GM23248 (cell line): ENCODE results near the gene BCL2L11. TPM values are rescaled to one million over a fixed set of nuclear protein-coding genes. Genes with fewer than 3 reads are reported as not detected.

Source experiments
- DNase-seq: peaks from one replicate; pipeline ENCODE4 v3.0.0-alpha.2; 2015
- H2AFZ ChIP-seq: fragments of 200-600 bp; sonication (generic); 2 replicates; pipeline ENCODE4 v1.6.1; 2016; ENCODE audit warnings: antibody characterized with exemption
- H3F3A ChIP-seq: fragments of 200-600 bp; sonication (generic); 2 replicates; pipeline ENCODE4 v1.6.1; 2016; ENCODE audit warnings: mild to moderate bottlenecking, antibody characterized with exemption, mixed run types; ENCODE audit not compliant: insufficient read depth
- H3K27ac ChIP-seq: fragments of 200-600 bp; sonication (generic); 2 replicates; pipeline ENCODE4 v1.5.1; 2016; ENCODE audit warnings: mild to moderate bottlenecking
- H3K27me3 ChIP-seq: fragments of 200-600 bp; sonication (generic); replicated peaks from 2 replicates; pipeline ENCODE4 v1.6.1; 2016; ENCODE audit warnings: mild to moderate bottlenecking; ENCODE audit not compliant: insufficient read depth
- H3K36me3 ChIP-seq: fragments of 200-600 bp; sonication (generic); 2 replicates; pipeline ENCODE4 v1.6.1; 2016; ENCODE audit warnings: low read depth, mild to moderate bottlenecking
- H3K4me1 ChIP-seq: fragments of 200-600 bp; sonication (generic); 2 replicates; pipeline ENCODE4 v1.6.1; 2016; ENCODE audit warnings: mild to moderate bottlenecking; ENCODE audit not compliant: insufficient read depth
- H3K4me2 ChIP-seq: fragments of 200-600 bp; sonication (generic); one replicate; pipeline ENCODE4 v1.6.1; 2016; ENCODE audit warnings: mild to moderate bottlenecking; ENCODE audit not compliant: unreplicated experiment
- H3K4me3 ChIP-seq: fragments of 200-600 bp; sonication (generic); 2 replicates; pipeline ENCODE4 v1.5.1; 2016; ENCODE audit warnings: mild to moderate bottlenecking
- H3K79me2 ChIP-seq: fragments of 200-600 bp; sonication (generic); 2 replicates; pipeline ENCODE4 v1.6.1; 2016; ENCODE audit warnings: mild to moderate bottlenecking; ENCODE audit not compliant: insufficient read depth
- H3K9ac ChIP-seq: fragments of 200-600 bp; sonication (generic); 2 replicates; pipeline ENCODE4 v1.6.1; 2016; ENCODE audit warnings: mild to moderate bottlenecking
- H3K9me2 ChIP-seq: fragments of 200-600 bp; sonication (generic); 2 replicates; pipeline ENCODE4 v1.6.1; 2016; ENCODE audit warnings: mixed run types, mild to moderate bottlenecking, moderate library complexity; ENCODE audit not compliant: insufficient read depth
- H3K9me3 ChIP-seq: fragments of 200-600 bp; sonication (generic); one replicate; pipeline ENCODE4 v1.6.1; 2017; ENCODE audit warnings: low read depth
- H4K20me1 ChIP-seq: fragments of 200-600 bp; sonication (generic); 2 replicates; pipeline ENCODE4 v1.6.0; 2016; ENCODE audit not compliant: insufficient read depth
- EZH2 ChIP-seq: fragments of 200-600 bp; sonication (generic); IDR thresholded peaks from 2 replicates; pipeline ENCODE4 v1.6.1; 2018; ENCODE audit warnings: antibody characterized with exemption, mild to moderate bottlenecking; ENCODE audit not compliant: insufficient read depth, poor library complexity, severe bottlenecking
- EZH2phosphoT487 ChIP-seq: fragments of 200-600 bp; sonication (generic); IDR thresholded peaks from 2 replicates; pipeline ENCODE4 v1.6.1; 2018; ENCODE audit warnings: antibody characterized with exemption, moderate library complexity, mild to moderate bottlenecking, low read depth; ENCODE audit not compliant: insufficient read depth
- WGBS, 2 experiments: methylation state at CpG; one replicate each; pipeline ENCODE4 v1.1.6; 2015 to 2017; ENCODE audit warnings: low lambda C conversion rate in 2 of 2, low coverage in 1 of 2; ENCODE audit errors: missing lambda C conversion rate in 2 of 2; 5-methylcytosine and 5-hydroxymethylcytosine counted together
- in situ Hi-C: fragments of 300-500 bp; cut with MboI; formaldehyde crosslinking; loops from 2 replicates; pipeline ENCODE4 v1.15.0; 2020
- polyA plus RNA-seq: library from polyadenylated mRNA; unstranded; fragments of >200 nt; fragmentation: Nextera tagmentation; extraction: Ambion mirVana; gene quantifications from 2 replicates; pipeline ENCODE4 v1.2.1, GENCODE V29; 2016
- total RNA-seq: library from RNA; depleted of rRNA; stranded (reverse); fragments of >200 nt; shearing (Covaris generic); gene quantifications from 2 replicates; pipeline ENCODE4 v1.2.3, GENCODE V29; 2014

Gene BCL2L11
- total and polyA plus RNA-seq, 2 experiments from 2014 or later, result 0.22 to 0.55 TPM

DNA sequence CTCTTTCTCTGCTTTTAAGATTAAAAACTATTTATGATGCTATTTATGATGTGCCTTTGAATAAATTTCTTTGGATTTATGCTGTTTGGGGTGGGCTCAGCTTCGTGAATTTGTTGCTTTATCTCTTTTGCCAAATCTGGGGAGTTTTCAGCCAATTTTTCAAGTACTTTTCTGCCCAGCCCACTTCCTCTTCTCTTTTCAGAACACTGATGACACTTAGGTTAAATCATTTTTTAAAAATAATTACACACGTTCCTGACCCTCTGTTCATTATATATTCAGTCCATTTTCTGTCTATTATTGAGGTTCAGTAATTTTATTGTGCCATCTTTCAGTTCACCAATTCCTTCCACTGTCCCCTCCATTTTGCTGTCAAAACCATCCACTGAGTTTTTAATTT is 14.8 kb upstream of the BCL2L11 start:
- Histone ChIP-seq H2AFZ (no peak overlapping the region), H3F3A (no peaks in the 10 kb centered on the region), H3K4me2 (no peak overlapping the region), H3K36me3 (no peaks in the 10 kb centered on the region), H3K9me3 (no peaks in the 10 kb centered on the region), H3K9ac (no peak overlapping the region), H3K79me2 (no peaks in the 10 kb centered on the region), H4K20me1 (no peaks in the 10 kb centered on the region), H3K4me1 (no peaks in the 10 kb centered on the region), H3K9me2 (peaks cover 4% of the 10 kb centered on the region; the same call in 1 of the 2 replicates), H3K4me3 (no peak overlapping the region), H3K27ac (no peak overlapping the region), H3K27me3 (peaks cover 22% of the 10 kb centered on the region; the same call in 1 of the 2 replicates)
- in situ Hi-C loops, result loop anchor here (25.0 kb wide), 1 partner anchor 581 kb away; no protein-coding TSS in a partner anchor
- TF ChIP-seq EZH2phosphoT487 (no peak), EZH2 (no peak)
- 8 to 11% methylated on average over 2 of the region's 2 CpGs for WGBS, 2 experiments
- no peak for DNase-seq

DNA sequence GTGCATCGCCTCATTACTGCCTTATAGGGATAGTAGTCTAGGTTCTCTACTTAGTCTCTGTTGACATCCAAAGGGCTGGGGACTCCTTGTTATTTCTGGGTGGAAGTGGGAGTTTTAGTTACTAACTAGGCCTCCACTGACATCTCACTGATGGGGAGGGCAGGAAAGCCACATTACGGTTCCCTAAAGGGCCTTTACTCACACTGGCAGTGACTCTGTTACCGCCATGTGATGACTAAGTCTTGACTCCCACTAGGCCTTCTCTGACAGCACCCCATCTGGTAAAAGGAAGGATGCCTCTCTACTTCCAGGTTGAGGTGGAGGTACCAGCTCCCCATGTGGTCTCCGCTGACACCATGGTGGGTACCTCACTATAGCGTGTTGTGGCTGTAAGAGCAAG is 14.0 kb upstream of the BCL2L11 start:
- Histone ChIP-seq H4K20me1 (no peaks in the 10 kb centered on the region), H3K4me3 (no peak overlapping the region), H3K4me1 (no peaks in the 10 kb centered on the region), H3K36me3 (no peaks in the 10 kb centered on the region), H2AFZ (no peak overlapping the region), H3K27me3 (peaks cover 28% of the 10 kb centered on the region; the same call in 1 of the 2 replicates), H3K4me2 (no peak overlapping the region), H3K27ac (no peak overlapping the region), H3K79me2 (no peaks in the 10 kb centered on the region), H3K9me2 (peaks cover 4% of the 10 kb centered on the region; the same call in 1 of the 2 replicates), H3K9ac (no peak overlapping the region), H3F3A (no peaks in the 10 kb centered on the region), H3K9me3 (no peaks in the 10 kb centered on the region)
- 84 to 88% methylated on average over 5 of the region's 5 CpGs for WGBS, 2 experiments
- in situ Hi-C loops, result loop anchor here (25.0 kb wide), 1 partner anchor 581 kb away; no protein-coding TSS in a partner anchor
- peak; percentile 13 for DNase-seq
- no peak for TF ChIP-seq EZH2
- TF ChIP-seq EZH2phosphoT487, result no peak

DNA sequence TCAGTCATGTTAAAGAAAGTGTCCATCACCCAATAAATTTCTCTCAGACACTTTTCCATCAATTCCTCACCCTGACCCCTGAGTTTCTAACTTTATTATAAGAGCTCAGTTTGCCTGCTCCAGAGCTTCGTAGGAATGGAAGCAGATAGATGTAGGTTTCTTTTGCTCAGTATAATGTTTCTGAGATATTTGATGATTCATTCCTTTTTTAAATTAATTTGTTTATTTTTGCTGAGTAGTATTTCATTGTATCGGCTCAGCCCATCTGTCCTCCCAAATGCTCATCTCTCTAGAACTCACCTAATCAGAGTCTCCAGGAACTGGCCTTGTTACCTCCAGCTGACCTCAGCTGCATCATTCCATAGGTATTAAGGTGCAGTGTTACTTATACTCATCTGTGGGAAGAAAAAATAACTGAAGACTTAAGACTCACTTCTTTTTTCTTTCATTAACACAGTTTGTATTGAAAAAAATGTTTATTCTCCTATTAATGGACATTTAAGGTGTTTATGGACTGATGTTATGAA is 11.9 kb upstream of the BCL2L11 start:
- Histone ChIP-seq H3K9me3 (no peaks in the 10 kb centered on the region), H3K36me3 (no peaks in the 10 kb centered on the region), H3K9me2 (peaks cover 4% of the 10 kb centered on the region; the same call in 1 of the 2 replicates), H3F3A (no peaks in the 10 kb centered on the region), H3K27ac (no peak overlapping the region), H3K27me3 (peaks cover 37% of the 10 kb centered on the region; the same call in 1 of the 2 replicates), H3K79me2 (no peaks in the 10 kb centered on the region), H3K9ac (no peak overlapping the region), H3K4me1 (no peaks in the 10 kb centered on the region), H2AFZ (no peak overlapping the region), H4K20me1 (no peaks in the 10 kb centered on the region), H3K4me2 (no peak overlapping the region), H3K4me3 (no peak overlapping the region)
- TF ChIP-seq EZH2, result no peak
- TF ChIP-seq EZH2phosphoT487, result no peak
- in situ Hi-C loops, result loop anchor here (25.0 kb wide), 1 partner anchor 578 kb away; no protein-coding TSS in a partner anchor
- WGBS, 2 experiments, result 66 to 78% methylated on average over 2 of the region's 2 CpGs
- DNase-seq, result no peak

DNA sequence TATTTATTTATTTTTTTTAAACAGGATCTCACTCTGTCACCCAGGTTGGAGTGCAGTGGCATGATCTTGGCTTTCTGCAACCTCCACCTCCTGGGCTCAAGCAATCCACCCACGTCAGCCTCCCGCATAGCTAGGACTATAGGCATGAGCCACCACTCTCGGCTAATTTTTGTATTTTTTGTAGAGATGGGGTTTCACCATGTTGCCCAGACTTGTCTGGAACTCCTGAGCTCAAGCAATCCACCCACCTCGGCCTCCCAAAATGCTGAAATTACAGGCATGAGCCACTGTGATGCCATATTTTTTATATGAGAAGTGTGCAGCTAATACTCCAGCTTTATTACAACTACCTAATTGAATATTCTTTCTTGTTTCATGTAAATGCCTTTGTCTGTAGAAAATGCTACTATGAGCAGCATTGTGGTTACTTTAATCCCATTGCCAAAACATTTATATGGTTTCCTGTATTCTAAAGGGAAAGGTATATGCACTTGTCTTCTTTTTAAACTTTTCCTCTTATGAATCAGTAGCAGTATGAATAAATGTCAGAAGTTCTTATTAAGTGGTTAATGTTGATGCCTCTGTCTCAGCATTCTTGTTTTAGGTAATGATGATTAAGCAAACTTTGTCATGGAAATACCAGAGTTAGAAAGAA is 9.5 kb upstream of the BCL2L11 start:
- Histone ChIP-seq H4K20me1 (no peaks in the 10 kb centered on the region), H3K9ac (no peak overlapping the region), H3K9me2 (no peaks in the 10 kb centered on the region), H3K27ac (no peak overlapping the region), H3K79me2 (no peaks in the 10 kb centered on the region), H3K36me3 (no peaks in the 10 kb centered on the region), H3K4me1 (no peaks in the 10 kb centered on the region), H2AFZ (no peak overlapping the region), H3K4me3 (no peak overlapping the region), H3F3A (no peaks in the 10 kb centered on the region), H3K9me3 (no peaks in the 10 kb centered on the region), H3K4me2 (no peak overlapping the region), H3K27me3 (peaks cover 38% of the 10 kb centered on the region)
- in situ Hi-C loops, result loop anchor here (25.0 kb wide), 1 partner anchor 576 kb away; no protein-coding TSS in a partner anchor
- 60 to 61% methylated on average over 4 of the region's 4 CpGs for WGBS, 2 experiments
- DNase-seq, result no peak
- TF ChIP-seq EZH2phosphoT487 (no peak), EZH2 (no peak)
